SK-N-SH treated with all-trans-retinoic acid at 6 μM for 48 hours (cell line): ENCODE data around the gene LEAP2.

Experiments
- ATAC-seq: fragments of 200-7000 bp; cut with Tn5 transposase; 3 replicates; pipeline ENCODE4 v1.9.1; 2020; ENCODE audit warnings: mild to moderate bottlenecking, moderate library complexity
- ARNTL ChIP-seq: fragments of 450-650 bp; formaldehyde crosslinking; IDR thresholded peaks from 2 replicates; pipeline ENCODE4 v1.5.0; 2020; ENCODE audit warnings: low read depth, mild to moderate bottlenecking, moderate library complexity, borderline replicate concordance
- BACH2 ChIP-seq: fragments of 250-450 bp; sonication (Bioruptor Pico); IDR thresholded peaks from 2 replicates; pipeline ENCODE4 v1.9.0; 2021; ENCODE audit warnings: mild to moderate bottlenecking, borderline replicate concordance
- CSDC2 ChIP-seq: fragments of 250-450 bp; sonication (Bioruptor Pico); IDR thresholded peaks from 2 replicates; pipeline ENCODE4 v1.5.0; 2020; ENCODE audit warnings: mild to moderate bottlenecking, moderate library complexity
- GLIS3 ChIP-seq: fragments of 250-450 bp; sonication (Bioruptor Pico); IDR thresholded peaks from 2 replicates; pipeline ENCODE4 v1.5.0; 2020; ENCODE audit warnings: mild to moderate bottlenecking, moderate library complexity
- ISL1 ChIP-seq: fragments of 250-450 bp; sonication (Bioruptor Pico); IDR thresholded peaks from 2 replicates; pipeline ENCODE4 v2.1.2; 2022; ENCODE audit warnings: mild to moderate bottlenecking, moderate library complexity
- OSR1 ChIP-seq: fragments of 250-450 bp; sonication (Bioruptor Pico); IDR thresholded peaks from 2 replicates; pipeline ENCODE4 v1.8.0; 2022; ENCODE audit warnings: moderate library complexity, mild to moderate bottlenecking, inconsistent platforms
- PPARA ChIP-seq: fragments of 250-450 bp; sonication (Bioruptor Pico); IDR thresholded peaks from 2 replicates; pipeline ENCODE4 v1.5.0; 2020; ENCODE audit warnings: mild to moderate bottlenecking, borderline replicate concordance
- RARB ChIP-seq: fragments of 250-450 bp; sonication (Bioruptor Pico); IDR thresholded peaks from 2 replicates; pipeline ENCODE4 v1.8.0; 2021; ENCODE audit warnings: mild to moderate bottlenecking, moderate library complexity
- SNAI2 ChIP-seq: fragments of 250-450 bp; sonication (Bioruptor Pico); IDR thresholded peaks from 2 replicates; pipeline ENCODE4 v1.5.0; 2020; ENCODE audit warnings: mild to moderate bottlenecking, moderate library complexity
- TCF4 ChIP-seq: fragments of 250-450 bp; sonication (Bioruptor Pico); IDR thresholded peaks from 2 replicates; pipeline ENCODE4 v1.8.0; 2021; ENCODE audit warnings: mild to moderate bottlenecking, moderate library complexity, borderline replicate concordance
- TOX ChIP-seq: fragments of 250-450 bp; sonication (Bioruptor Pico); IDR thresholded peaks from 2 replicates; pipeline ENCODE4 v1.8.0; 2021; ENCODE audit warnings: mild to moderate bottlenecking, moderate library complexity, borderline replicate concordance
- ZC3H10 ChIP-seq: fragments of 250-450 bp; sonication (Bioruptor Pico); IDR thresholded peaks from 2 replicates; pipeline ENCODE4 v1.5.1; 2021; ENCODE audit warnings: mild to moderate bottlenecking, moderate library complexity
- ZFP3 ChIP-seq: fragments of 250-450 bp; sonication (Bioruptor Pico); IDR thresholded peaks from 2 replicates; pipeline ENCODE4 v1.5.0; 2020; ENCODE audit warnings: mild to moderate bottlenecking, moderate library complexity
- ZFP30 ChIP-seq: fragments of 450-650 bp; formaldehyde crosslinking; IDR thresholded peaks from 2 replicates; pipeline ENCODE4 v1.5.0; 2022; ENCODE audit warnings: mild to moderate bottlenecking, moderate library complexity
- ZNF565 ChIP-seq: fragments of 450-650 bp; formaldehyde crosslinking; conservative IDR thresholded peaks from 2 replicates; pipeline ENCODE4 v1.5.0; 2020; ENCODE audit warnings: low read depth, mild to moderate bottlenecking, moderate library complexity
- ZNF70 ChIP-seq: fragments of 450-650 bp; formaldehyde crosslinking; IDR thresholded peaks from 2 replicates; pipeline ENCODE4 v1.5.0; 2020; ENCODE audit warnings: mild to moderate bottlenecking, moderate library complexity
- ZNF8 ChIP-seq: fragments of 450-650 bp; formaldehyde crosslinking; IDR thresholded peaks from 2 replicates; pipeline ENCODE4 v1.5.0; 2020; ENCODE audit warnings: mild to moderate bottlenecking, moderate library complexity
- TF ChIP-seq, protein P1 (sequence below): fragments of 250-450 bp; sonication (Bioruptor Pico); IDR thresholded peaks from 2 replicates; pipeline ENCODE4 v1.8.0; 2020; ENCODE audit warnings: mild to moderate bottlenecking, moderate library complexity, borderline replicate concordance
- TF ChIP-seq, protein P2 (sequence below): fragments of 250-450 bp; sonication (Bioruptor Pico); IDR thresholded peaks from 2 replicates; pipeline ENCODE4 v1.5.1; 2020; ENCODE audit warnings: low read depth, mild to moderate bottlenecking, moderate library complexity
- TF ChIP-seq, protein P3 (sequence below): fragments of 250-450 bp; sonication (Bioruptor Pico); IDR thresholded peaks from 2 replicates; pipeline ENCODE4 v1.8.0; 2021; ENCODE audit warnings: low read depth, mild to moderate bottlenecking, moderate library complexity, borderline replicate concordance
- TF ChIP-seq, protein P4 (sequence below): fragments of 250-450 bp; sonication (Bioruptor Pico); IDR thresholded peaks from 2 replicates; pipeline ENCODE4 v1.5.1; 2021; ENCODE audit warnings: mild to moderate bottlenecking, moderate library complexity
- TF ChIP-seq, protein P5 (sequence below): fragments of 250-450 bp; sonication (Bioruptor Pico); IDR thresholded peaks from 2 replicates; pipeline ENCODE4 v1.5.0; 2020; ENCODE audit warnings: mild to moderate bottlenecking, moderate library complexity

Gene LEAP2, protein sequence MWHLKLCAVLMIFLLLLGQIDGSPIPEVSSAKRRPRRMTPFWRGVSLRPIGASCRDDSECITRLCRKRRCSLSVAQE

DNA sequence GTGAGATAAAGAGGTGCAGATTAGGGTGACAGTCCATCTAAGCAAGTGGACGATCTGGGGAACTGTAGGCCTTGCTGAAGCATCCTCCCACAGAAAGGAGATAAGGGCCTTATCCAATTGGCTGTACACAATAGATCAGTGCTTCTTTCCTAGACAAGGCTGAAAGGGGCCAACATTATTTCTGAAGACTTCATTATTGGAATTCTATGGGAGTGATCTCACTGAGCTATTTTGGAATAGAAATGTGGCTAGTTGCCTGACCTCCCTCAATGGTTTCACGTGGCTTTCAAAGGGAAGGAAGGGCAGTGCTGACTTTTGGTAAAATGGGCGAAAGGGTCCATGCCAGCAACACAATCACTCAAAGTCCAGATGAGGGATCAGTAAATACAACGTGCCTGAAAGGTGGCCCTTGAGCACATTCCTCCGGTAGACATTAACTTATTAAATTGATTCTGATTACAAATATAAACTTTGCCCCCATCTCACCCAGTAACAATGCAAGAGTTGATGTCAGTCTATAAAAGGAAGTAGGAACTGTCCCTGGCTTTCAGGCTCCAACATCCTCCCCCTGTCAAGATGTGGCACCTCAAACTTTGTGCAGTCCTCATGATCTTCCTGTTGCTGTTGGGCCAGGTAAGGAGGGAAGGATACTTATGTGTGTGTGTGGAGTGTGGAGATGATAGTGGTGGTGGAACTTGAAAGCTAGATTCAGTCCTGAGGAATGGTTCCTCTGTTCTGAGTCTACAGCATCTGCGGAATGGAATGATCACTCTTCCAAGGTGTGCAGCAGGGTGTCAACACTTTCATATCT is at the start of gene LEAP2:
LEAP2 (plus strand) TSS at position 550 of the 811 bp plus-strand sequence; CDS start at position 577, 27 bp downstream.
- TF ChIP-seq PPARA (CRISPR knock-in tag) (no peak), TOX (no peak), RARB (CRISPR knock-in tag) (no peak)
- no peak for ATAC-seq

DNA sequence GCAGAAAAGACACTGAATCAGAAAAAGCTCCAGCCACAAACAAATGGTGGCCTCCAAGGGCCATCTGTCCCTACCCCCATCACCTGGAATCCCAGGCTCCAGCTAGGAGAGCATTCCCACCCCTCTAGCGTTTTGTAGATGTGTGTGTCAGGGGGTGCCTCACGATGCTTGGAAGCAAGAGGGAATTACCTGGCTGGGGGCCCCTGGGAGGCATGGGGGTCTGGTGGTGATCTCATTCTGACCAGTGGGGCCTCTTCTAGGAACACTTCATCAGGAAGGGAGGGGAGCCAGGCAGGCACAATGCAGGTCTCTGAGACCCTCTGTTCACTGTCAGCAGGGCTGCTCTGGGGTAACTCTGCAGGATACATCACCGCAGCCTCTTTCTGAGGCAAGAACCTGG is 49.0 kb upstream of the LEAP2 start:
- ATAC-seq = no peak
- TF ChIP-seq ZNF70 (CRISPR knock-in tag) = no peak
- no peak for TF ChIP-seq ZFP3 (CRISPR knock-in tag)
- TF ChIP-seq, protein P1, sequence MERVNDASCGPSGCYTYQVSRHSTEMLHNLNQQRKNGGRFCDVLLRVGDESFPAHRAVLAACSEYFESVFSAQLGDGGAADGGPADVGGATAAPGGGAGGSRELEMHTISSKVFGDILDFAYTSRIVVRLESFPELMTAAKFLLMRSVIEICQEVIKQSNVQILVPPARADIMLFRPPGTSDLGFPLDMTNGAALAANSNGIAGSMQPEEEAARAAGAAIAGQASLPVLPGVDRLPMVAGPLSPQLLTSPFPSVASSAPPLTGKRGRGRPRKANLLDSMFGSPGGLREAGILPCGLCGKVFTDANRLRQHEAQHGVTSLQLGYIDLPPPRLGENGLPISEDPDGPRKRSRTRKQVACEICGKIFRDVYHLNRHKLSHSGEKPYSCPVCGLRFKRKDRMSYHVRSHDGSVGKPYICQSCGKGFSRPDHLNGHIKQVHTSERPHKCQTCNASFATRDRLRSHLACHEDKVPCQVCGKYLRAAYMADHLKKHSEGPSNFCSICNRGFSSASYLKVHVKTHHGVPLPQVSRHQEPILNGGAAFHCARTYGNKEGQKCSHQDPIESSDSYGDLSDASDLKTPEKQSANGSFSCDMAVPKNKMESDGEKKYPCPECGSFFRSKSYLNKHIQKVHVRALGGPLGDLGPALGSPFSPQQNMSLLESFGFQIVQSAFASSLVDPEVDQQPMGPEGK (CRISPR knock-in tag) = no peak
- TF ChIP-seq ZC3H10 = no peak
- no peak for TF ChIP-seq ISL1 (CRISPR knock-in tag)
- no peak for TF ChIP-seq ARNTL (CRISPR knock-in tag)
- TF ChIP-seq CSDC2 = no peak
- no peak for TF ChIP-seq RARB (CRISPR knock-in tag)
- no peak for TF ChIP-seq TCF4 (CRISPR knock-in tag)
- no peak for TF ChIP-seq TOX
- TF ChIP-seq ZNF565 (CRISPR knock-in tag) = no peak
- no peak for TF ChIP-seq BACH2
- no peak for TF ChIP-seq SNAI2
- no peak for TF ChIP-seq PPARA (CRISPR knock-in tag)
- no peak for TF ChIP-seq ZNF8 (CRISPR knock-in tag)
- TF ChIP-seq OSR1 (CRISPR knock-in tag) = no peak
- no peak for TF ChIP-seq GLIS3
- TF ChIP-seq, protein P2, sequence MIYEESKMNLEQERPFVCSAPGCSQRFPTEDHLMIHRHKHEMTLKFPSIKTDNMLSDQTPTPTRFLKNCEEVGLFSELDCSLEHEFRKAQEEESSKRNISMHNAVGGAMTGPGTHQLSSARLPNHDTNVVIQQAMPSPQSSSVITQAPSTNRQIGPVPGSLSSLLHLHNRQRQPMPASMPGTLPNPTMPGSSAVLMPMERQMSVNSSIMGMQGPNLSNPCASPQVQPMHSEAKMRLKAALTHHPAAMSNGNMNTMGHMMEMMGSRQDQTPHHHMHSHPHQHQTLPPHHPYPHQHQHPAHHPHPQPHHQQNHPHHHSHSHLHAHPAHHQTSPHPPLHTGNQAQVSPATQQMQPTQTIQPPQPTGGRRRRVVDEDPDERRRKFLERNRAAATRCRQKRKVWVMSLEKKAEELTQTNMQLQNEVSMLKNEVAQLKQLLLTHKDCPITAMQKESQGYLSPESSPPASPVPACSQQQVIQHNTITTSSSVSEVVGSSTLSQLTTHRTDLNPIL (CRISPR knock-in tag) = no peak
- TF ChIP-seq, protein P3, sequence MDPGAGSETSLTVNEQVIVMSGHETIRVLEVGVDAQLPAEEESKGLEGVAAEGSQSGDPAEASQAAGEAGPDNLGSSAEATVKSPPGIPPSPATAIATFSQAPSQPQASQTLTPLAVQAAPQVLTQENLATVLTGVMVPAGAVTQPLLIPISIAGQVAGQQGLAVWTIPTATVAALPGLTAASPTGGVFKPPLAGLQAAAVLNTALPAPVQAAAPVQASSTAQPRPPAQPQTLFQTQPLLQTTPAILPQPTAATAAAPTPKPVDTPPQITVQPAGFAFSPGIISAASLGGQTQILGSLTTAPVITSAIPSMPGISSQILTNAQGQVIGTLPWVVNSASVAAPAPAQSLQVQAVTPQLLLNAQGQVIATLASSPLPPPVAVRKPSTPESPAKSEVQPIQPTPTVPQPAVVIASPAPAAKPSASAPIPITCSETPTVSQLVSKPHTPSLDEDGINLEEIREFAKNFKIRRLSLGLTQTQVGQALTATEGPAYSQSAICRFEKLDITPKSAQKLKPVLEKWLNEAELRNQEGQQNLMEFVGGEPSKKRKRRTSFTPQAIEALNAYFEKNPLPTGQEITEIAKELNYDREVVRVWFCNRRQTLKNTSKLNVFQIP (CRISPR knock-in tag) = no peak
- TF ChIP-seq, all 23 proteins: peak for 0

DNA sequence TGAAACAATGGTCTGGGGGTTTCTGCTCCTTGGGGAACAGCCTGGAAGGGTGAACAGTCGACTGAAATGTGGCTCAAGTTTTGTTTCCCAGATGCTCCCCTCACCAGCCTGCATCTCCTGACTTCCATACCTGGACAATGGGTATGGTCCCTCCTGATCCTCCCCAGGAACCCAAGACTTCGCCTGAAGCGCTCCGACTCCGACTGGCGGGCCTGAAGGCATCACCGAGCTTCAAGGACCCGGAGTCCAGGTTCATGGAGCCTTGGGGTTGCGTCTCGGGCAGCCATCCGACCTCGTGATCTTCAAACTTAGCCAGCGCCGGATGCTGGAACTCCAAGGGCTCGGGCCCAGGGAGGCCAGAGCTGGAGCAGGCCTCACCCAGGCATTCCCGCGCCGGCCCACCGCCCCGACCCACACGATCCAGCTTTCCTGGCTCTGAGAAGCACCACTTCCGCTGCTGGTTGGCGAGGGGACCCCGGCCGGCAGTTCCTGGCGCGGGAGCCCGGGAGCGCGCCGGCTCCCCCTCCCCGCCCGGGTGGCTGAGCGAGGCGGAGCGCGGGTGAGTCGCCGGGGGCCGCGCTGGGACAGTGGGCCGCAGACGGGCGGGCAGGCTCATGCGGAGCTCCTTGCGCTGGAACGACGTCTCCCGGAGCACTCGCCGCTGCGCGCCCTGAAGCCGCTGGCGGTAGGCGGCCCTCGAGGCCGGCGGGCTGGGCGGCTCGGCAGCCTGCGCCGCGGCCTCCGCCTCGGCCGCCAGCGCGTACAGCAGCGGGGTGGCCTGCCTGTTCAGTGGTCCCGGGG is 48.2 kb upstream of the LEAP2 start:
- ATAC-seq = no peak
- TF ChIP-seq BACH2 = no peak
- no peak for TF ChIP-seq ISL1 (CRISPR knock-in tag)
- TF ChIP-seq ARNTL (CRISPR knock-in tag) = no peak
- TF ChIP-seq, protein P4, sequence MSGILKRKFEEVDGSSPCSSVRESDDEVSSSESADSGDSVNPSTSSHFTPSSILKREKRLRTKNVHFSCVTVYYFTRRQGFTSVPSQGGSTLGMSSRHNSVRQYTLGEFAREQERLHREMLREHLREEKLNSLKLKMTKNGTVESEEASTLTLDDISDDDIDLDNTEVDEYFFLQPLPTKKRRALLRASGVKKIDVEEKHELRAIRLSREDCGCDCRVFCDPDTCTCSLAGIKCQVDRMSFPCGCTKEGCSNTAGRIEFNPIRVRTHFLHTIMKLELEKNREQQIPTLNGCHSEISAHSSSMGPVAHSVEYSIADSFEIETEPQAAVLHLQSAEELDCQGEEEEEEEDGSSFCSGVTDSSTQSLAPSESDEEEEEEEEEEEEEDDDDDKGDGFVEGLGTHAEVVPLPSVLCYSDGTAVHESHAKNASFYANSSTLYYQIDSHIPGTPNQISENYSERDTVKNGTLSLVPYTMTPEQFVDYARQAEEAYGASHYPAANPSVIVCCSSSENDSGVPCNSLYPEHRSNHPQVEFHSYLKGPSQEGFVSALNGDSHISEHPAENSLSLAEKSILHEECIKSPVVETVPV (CRISPR knock-in tag) = no peak
- TF ChIP-seq TCF4 (CRISPR knock-in tag) = no peak
- TF ChIP-seq, protein P1 (CRISPR knock-in tag) = no peak
- TF ChIP-seq, protein P2 (CRISPR knock-in tag) = no peak
- no peak for TF ChIP-seq OSR1 (CRISPR knock-in tag)
- TF ChIP-seq ZNF70 (CRISPR knock-in tag) = no peak
- no peak for TF ChIP-seq TOX
- no peak for TF ChIP-seq GLIS3
- no peak for TF ChIP-seq ZFP3 (CRISPR knock-in tag)
- TF ChIP-seq ZC3H10 = no peak
- no peak for TF ChIP-seq PPARA (CRISPR knock-in tag)
- TF ChIP-seq, protein P5, sequence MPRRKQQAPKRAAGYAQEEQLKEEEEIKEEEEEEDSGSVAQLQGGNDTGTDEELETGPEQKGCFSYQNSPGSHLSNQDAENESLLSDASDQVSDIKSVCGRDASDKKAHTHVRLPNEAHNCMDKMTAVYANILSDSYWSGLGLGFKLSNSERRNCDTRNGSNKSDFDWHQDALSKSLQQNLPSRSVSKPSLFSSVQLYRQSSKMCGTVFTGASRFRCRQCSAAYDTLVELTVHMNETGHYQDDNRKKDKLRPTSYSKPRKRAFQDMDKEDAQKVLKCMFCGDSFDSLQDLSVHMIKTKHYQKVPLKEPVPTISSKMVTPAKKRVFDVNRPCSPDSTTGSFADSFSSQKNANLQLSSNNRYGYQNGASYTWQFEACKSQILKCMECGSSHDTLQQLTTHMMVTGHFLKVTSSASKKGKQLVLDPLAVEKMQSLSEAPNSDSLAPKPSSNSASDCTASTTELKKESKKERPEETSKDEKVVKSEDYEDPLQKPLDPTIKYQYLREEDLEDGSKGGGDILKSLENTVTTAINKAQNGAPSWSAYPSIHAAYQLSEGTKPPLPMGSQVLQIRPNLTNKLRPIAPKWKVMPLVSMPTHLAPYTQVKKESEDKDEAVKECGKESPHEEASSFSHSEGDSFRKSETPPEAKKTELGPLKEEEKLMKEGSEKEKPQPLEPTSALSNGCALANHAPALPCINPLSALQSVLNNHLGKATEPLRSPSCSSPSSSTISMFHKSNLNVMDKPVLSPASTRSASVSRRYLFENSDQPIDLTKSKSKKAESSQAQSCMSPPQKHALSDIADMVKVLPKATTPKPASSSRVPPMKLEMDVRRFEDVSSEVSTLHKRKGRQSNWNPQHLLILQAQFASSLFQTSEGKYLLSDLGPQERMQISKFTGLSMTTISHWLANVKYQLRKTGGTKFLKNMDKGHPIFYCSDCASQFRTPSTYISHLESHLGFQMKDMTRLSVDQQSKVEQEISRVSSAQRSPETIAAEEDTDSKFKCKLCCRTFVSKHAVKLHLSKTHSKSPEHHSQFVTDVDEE (CRISPR knock-in tag) = no peak
- TF ChIP-seq SNAI2 = no peak
- no peak for TF ChIP-seq ZFP30 (CRISPR knock-in tag)
